Epithelial cell of esophagus (primary cell): ENCODE results near the gene CFAP298.

ENCODE experiments used
- DNase-seq: peaks from one replicate; pipeline ENCODE4 v3.0.0; 2010; ENCODE audit warnings: low read depth
- H3K4me3 ChIP-seq: 2 replicates; pipeline ENCODE4 v1.5.1; 2011; ENCODE audit warnings: mild to moderate bottlenecking, low read length, control low read depth
- TF ChIP-seq, protein P1 (sequence below): IDR thresholded peaks from 2 replicates; pipeline ENCODE4 v1.5.1; 2011; ENCODE audit warnings: low read depth, mild to moderate bottlenecking, low read length, control low read depth, inconsistent platforms; ENCODE audit not compliant: insufficient read depth; ENCODE audit errors: missing control alignments

CFAP298 gene

DNA sequence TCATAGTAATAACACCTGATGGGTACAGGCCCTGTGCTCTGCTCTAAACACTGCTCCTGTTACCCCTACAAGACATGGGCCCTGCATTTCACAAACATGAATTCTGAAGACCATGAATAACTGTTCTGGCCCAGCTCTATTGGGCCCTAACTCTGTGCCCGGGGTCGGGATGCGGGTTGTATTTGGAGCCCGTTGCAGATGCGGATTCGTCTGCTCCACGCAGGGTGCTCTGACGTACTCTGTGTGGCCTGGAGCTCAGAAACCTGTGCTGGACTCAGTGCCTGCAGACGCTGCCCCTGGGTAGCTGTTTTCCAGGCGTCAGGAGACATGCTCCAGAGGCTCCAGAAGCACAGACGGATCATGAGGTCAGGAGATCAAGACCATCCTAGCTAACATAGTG, 16.7 kb downstream of the CFAP298 start:
- DNase-seq, result no peak
- TF ChIP-seq, protein P1, sequence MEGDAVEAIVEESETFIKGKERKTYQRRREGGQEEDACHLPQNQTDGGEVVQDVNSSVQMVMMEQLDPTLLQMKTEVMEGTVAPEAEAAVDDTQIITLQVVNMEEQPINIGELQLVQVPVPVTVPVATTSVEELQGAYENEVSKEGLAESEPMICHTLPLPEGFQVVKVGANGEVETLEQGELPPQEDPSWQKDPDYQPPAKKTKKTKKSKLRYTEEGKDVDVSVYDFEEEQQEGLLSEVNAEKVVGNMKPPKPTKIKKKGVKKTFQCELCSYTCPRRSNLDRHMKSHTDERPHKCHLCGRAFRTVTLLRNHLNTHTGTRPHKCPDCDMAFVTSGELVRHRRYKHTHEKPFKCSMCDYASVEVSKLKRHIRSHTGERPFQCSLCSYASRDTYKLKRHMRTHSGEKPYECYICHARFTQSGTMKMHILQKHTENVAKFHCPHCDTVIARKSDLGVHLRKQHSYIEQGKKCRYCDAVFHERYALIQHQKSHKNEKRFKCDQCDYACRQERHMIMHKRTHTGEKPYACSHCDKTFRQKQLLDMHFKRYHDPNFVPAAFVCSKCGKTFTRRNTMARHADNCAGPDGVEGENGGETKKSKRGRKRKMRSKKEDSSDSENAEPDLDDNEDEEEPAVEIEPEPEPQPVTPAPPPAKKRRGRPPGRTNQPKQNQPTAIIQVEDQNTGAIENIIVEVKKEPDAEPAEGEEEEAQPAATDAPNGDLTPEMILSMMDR, result no peak
- H3K4me3 ChIP-seq, result no peak overlapping the region

- H3K4me3 ChIP-seq, result no peak overlapping the region
- TF ChIP-seq, protein P1, result no peak
- DNase-seq, result no peak
These were observed 18.5 kb downstream of the CFAP298 start for GRCh38 chr21:32593690-32594089.

DNA sequence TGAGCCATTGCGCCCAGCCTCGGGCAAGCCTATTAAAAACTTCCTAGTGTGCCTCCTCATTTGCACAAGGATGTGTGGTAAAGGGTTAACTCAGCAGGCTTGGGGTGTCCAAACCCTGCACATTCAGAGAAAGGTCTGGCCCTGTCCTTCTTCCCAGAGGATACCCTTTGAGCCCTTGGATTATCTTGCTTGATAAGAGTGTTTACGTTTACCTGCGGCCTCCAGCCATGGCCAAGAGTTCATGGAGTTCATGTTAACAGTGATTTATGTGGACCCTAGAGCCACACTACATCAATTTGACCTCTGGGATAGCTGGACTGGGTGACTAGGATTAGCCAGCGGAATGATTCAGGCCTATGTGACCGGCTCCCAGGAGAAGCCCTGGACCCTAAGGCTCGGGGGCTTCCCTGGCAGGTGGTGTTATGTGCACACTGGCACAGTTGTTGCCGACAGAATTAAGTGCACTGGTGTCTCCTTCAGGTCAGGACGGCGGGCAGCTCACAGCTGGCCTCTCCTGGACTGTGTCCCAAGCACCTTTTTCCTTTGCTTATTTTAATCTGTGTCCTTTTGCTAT, 19.2 kb downstream of the CFAP298 start:
- no peak for DNase-seq
- TF ChIP-seq, protein P1, result no peak
- H3K4me3 ChIP-seq, result no peak overlapping the region

DNA sequence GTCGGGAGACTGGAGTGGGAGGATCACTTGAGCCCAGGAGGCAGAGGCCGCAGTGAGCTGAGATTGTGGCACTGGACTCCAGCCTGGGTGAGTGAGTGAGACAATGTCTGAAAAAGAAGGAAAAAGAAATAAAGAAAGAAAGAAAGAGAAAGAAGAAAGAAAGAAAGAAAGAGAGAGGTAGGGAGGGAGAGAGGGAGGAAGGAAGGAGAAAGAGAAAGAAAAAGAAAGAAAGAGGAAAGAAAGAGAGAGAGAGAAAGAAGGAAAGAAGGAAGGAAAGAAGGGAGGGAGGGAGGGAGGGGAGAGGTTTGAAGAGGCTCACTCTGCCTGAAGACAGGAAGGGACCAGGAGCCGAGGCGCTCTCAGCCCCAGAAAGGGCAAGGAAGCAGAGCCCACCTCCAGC, 22.0 kb downstream of the CFAP298 start:
- DNase-seq, result no peak
- H3K4me3 ChIP-seq, result no peak overlapping the region
- TF ChIP-seq, protein P1, result no peak

GRCh38 chr21:32587651-32588050, 24.5 kb downstream of the CFAP298 start:
- no peak for DNase-seq
- TF ChIP-seq, protein P1, result no peak
- no peak overlapping the region for H3K4me3 ChIP-seq

GRCh38 chr21:32587120-32587519, 25.1 kb downstream of the CFAP298 start:
- TF ChIP-seq, protein P1, result no peak

GRCh38 chr21:32585970-32586369, 26.2 kb downstream of the CFAP298 start:
- no peak for DNase-seq
- TF ChIP-seq, protein P1, result no peak
- no peak overlapping the region for H3K4me3 ChIP-seq

More at GRCh38 chr21:32587120-32587519, 25.1 kb downstream of the CFAP298 start:
- DNase-seq, result no peak
- no peak overlapping the region for H3K4me3 ChIP-seq
